ACC112 (cell line): ENCODE measurements around the gene CNDP1.
"Not testable (repeated sequence)": the region's sequence is repeated elsewhere in the genome, so short reads cannot be mapped to it uniquely, and the experiment has no call there.

ENCODE experiments used
- H2AFZ ChIP-seq: fragments of 200-600 bp; sonication (generic); one replicate; pipeline ENCODE4 v1.6.0; 2017; ENCODE audit warnings: antibody characterized with exemption, low read length; ENCODE audit not compliant: unreplicated experiment
- H3K27ac ChIP-seq: fragments of 200-600 bp; sonication (generic); 2 replicates; pipeline ENCODE4 v1.5.1; 2014; ENCODE audit warnings: low read depth, mild to moderate bottlenecking, antibody characterized with exemption, low read length, moderate library complexity
- H3K27me3 ChIP-seq: fragments of 200-600 bp; sonication (generic); 2 replicates; pipeline ENCODE4 v1.6.1; 2014; ENCODE audit warnings: mild to moderate bottlenecking, antibody characterized with exemption, low read length, moderate library complexity, mixed read lengths; ENCODE audit not compliant: insufficient read depth
- H3K36me3 ChIP-seq: fragments of 200-600 bp; sonication (generic); 2 replicates; pipeline ENCODE4 v1.6.1; 2016; ENCODE audit warnings: mild to moderate bottlenecking, antibody characterized with exemption, low read length, moderate library complexity, mixed read lengths; ENCODE audit not compliant: insufficient read depth
- H3K4me1 ChIP-seq: fragments of 200-600 bp; sonication (generic); one replicate; pipeline ENCODE4 v1.6.1; 2016; ENCODE audit warnings: low read length, mixed read lengths; ENCODE audit not compliant: insufficient read depth, unreplicated experiment, control insufficient read depth
- H3K4me3 ChIP-seq: fragments of 200-600 bp; sonication (generic); 2 replicates; pipeline ENCODE4 v1.5.1; 2014; ENCODE audit warnings: mild to moderate bottlenecking, low read depth, low read length
- H3K79me2 ChIP-seq: fragments of 200-600 bp; sonication (generic); one replicate; pipeline ENCODE4 v1.6.0; 2016; ENCODE audit warnings: low read length; ENCODE audit not compliant: control insufficient read depth, unreplicated experiment, insufficient read depth

Gene CNDP1

GRCh38 chr18:74496508-74497323 is 37.6 kb upstream of the CNDP1 start:
- H3K27ac ChIP-seq: peak overlapping the region; percentile 42; the same call in 1 of the 2 replicates

GRCh38 chr18:74497324-74497676 is 37.0 kb upstream of the CNDP1 start:
- H3K36me3 ChIP-seq: no peaks in the 10 kb centered on the region
- H3K4me1 ChIP-seq: peaks cover 17% of the 10 kb centered on the region
- H3K4me3 ChIP-seq: peak overlapping the region; percentile 87
- H3K79me2 ChIP-seq: peaks cover 12% of the 10 kb centered on the region
- H3K27ac ChIP-seq: no peak overlapping the region
- no peak overlapping the region for H2AFZ ChIP-seq
- peaks cover 17% of the 10 kb centered on the region for H3K27me3 ChIP-seq

More at GRCh38 chr18:74496508-74497323, 37.6 kb upstream of the CNDP1 start:
- no peaks in the 10 kb centered on the region for H3K36me3 ChIP-seq
- peaks cover 23% of the 10 kb centered on the region for H3K27me3 ChIP-seq
- H3K79me2 ChIP-seq: peaks cover 12% of the 10 kb centered on the region
- H3K4me1 ChIP-seq: peaks cover 17% of the 10 kb centered on the region
- peak overlapping the region; percentile 84 for H2AFZ ChIP-seq
- H3K4me3 ChIP-seq: peak overlapping the region; percentile 87

- Histone ChIP-seq H3K27me3 (peaks cover 12% of the 10 kb centered on the region), H3K4me1 (peaks cover 17% of the 10 kb centered on the region), H2AFZ (no peak overlapping the region), H3K27ac (no peak overlapping the region), H3K36me3 (no peaks in the 10 kb centered on the region), H3K4me3 (no peak overlapping the region; the same call in 1 of the 2 replicates), H3K79me2 (peaks cover 12% of the 10 kb centered on the region)
Observed at GRCh38 chr18:74497778-74498177, 36.5 kb upstream of the CNDP1 start.

- Histone ChIP-seq H3K36me3 (peaks cover 5% of the 10 kb centered on the region; the same call in 1 of the 2 replicates), H3K79me2 (peaks cover 12% of the 10 kb centered on the region), H3K4me1 (peaks cover 17% of the 10 kb centered on the region), H2AFZ (peak overlapping the region; percentile 19), H3K4me3 (peak overlapping the region; percentile 67), H3K27me3 (peaks cover 5% of the 10 kb centered on the region), H3K27ac (peak overlapping the region; percentile 70)
Observed at GRCh38 chr18:74498712-74499627, 35.3 kb upstream of the CNDP1 start.

GRCh38 chr18:74499633-74500032 is 34.7 kb upstream of the CNDP1 start:
- peaks cover 12% of the 10 kb centered on the region for H3K79me2 ChIP-seq
- H3K4me3 ChIP-seq: peak overlapping the region; percentile 67
- H3K4me1 ChIP-seq: peaks cover 17% of the 10 kb centered on the region
- H2AFZ ChIP-seq: peak overlapping the region; percentile 19
- peaks cover 5% of the 10 kb centered on the region; the same call in 1 of the 2 replicates for H3K36me3 ChIP-seq
- H3K27ac ChIP-seq: peak overlapping the region; percentile 70
- H3K27me3 ChIP-seq: no peaks in the 10 kb centered on the region

GRCh38 chr18:74500372-74500771 is 33.9 kb upstream of the CNDP1 start:
- Histone ChIP-seq H3K4me1 (peaks cover 17% of the 10 kb centered on the region), H2AFZ (no peak overlapping the region), H3K79me2 (peaks cover 12% of the 10 kb centered on the region), H3K4me3 (peak overlapping the region; percentile 67; the same call in 1 of the 2 replicates), H3K27me3 (no peaks in the 10 kb centered on the region), H3K27ac (no peak overlapping the region), H3K36me3 (peaks cover 5% of the 10 kb centered on the region; the same call in 1 of the 2 replicates)

GRCh38 chr18:74500774-74501173 is 33.5 kb upstream of the CNDP1 start:
- H3K27me3 ChIP-seq, H3K27ac ChIP-seq, H2AFZ ChIP-seq, H3K4me3 ChIP-seq, H3K36me3 ChIP-seq: not testable (repeated sequence)
- Histone ChIP-seq H3K4me1 (peaks cover 17% of the 10 kb centered on the region), H3K79me2 (peaks cover 12% of the 10 kb centered on the region)

GRCh38 chr18:74501386-74501785 is 32.9 kb upstream of the CNDP1 start:
- Histone ChIP-seq H3K36me3 (peaks cover 5% of the 10 kb centered on the region; the same call in 1 of the 2 replicates), H3K27ac (no peak overlapping the region), H3K4me1 (peaks cover 17% of the 10 kb centered on the region), H3K79me2 (peaks cover 12% of the 10 kb centered on the region), H3K4me3 (no peak overlapping the region), H3K27me3 (no peaks in the 10 kb centered on the region), H2AFZ (no peak overlapping the region)

- H3K79me2 ChIP-seq: no peaks in the 10 kb centered on the region
- no peak overlapping the region for H3K4me3 ChIP-seq
- no peak overlapping the region for H2AFZ ChIP-seq
- no peak overlapping the region for H3K27ac ChIP-seq
- H3K27me3 ChIP-seq: no peaks in the 10 kb centered on the region
- peaks cover 13% of the 10 kb centered on the region for H3K4me1 ChIP-seq
- peaks cover 5% of the 10 kb centered on the region; the same call in 1 of the 2 replicates for H3K36me3 ChIP-seq
Observed at GRCh38 chr18:74503137-74503536, 31.2 kb upstream of the CNDP1 start.

- Histone ChIP-seq H3K4me3 (no peak overlapping the region), H3K79me2 (no peaks in the 10 kb centered on the region), H3K36me3 (peaks cover 5% of the 10 kb centered on the region; the same call in 1 of the 2 replicates), H3K27me3 (no peaks in the 10 kb centered on the region), H2AFZ (no peak overlapping the region), H3K4me1 (no peaks in the 10 kb centered on the region), H3K27ac (no peak overlapping the region)
Observed at GRCh38 chr18:74505776-74506175, 28.5 kb upstream of the CNDP1 start.
